Adrenal gland (tissue), 12 donors: ENCODE data around the gene TFB1M. TPM values are rescaled to one million over a fixed set of nuclear protein-coding genes. Genes with fewer than 3 reads are reported as not detected.

Experiments
- DNase-seq, 7 donors: peaks; one replicate each; pipeline ENCODE4 v3.0.0-alpha.2; 2019 to 2020
- H3K27ac ChIP-seq, 5 donors: fragments of 200-600 bp; sonication (generic) in 4 of 5; 1 replicate in 3 of 5; 2 replicates in 2 of 5; pipeline versions ENCODE4 v1.5.1 to v1.8.0; 2016 to 2020; ENCODE audit warnings: mild to moderate bottlenecking in 1 of 5
- H3K27me3 ChIP-seq: fragments of 200-600 bp; 2 replicates; pipeline ENCODE4 v1.8.0; 2021
- H3K36me3 ChIP-seq, 2 donors: fragments of 200-600 bp; replicated peaks in 1 of 2; 1 replicate in 1 of 2; 2 replicates in 1 of 2; pipeline versions ENCODE4 v1.5.1 to v1.8.0; 2018 to 2022
- H3K4me1 ChIP-seq, 2 donors: fragments of 200-600 bp; replicated peaks in 1 of 2; 1 replicate in 1 of 2; 2 replicates in 1 of 2; pipeline versions ENCODE4 v1.5.1 to v1.8.0; 2018 to 2021
- H3K4me3 ChIP-seq, 4 donors: fragments of 200-600 bp; sonication (generic) in 3 of 4; one replicate each; pipeline ENCODE4 v1.5.1; 2016 to 2018
- H3K9me3 ChIP-seq, 3 donors: fragments of 200-600 bp; sonication (generic) in 1 of 3; replicated peaks in 1 of 3; 1 replicate in 2 of 3; 2 replicates in 1 of 3; pipeline versions ENCODE4 v1.5.1 to v1.8.0; 2016 to 2021
- POLR2A ChIP-seq, 2 donors: fragments of 450-650 bp; IDR thresholded peaks; one replicate each; pipeline ENCODE4 v1.6.1; 2017; ENCODE audit warnings: antibody characterized with exemption in 2 of 2, mild to moderate bottlenecking in 2 of 2, moderate library complexity in 1 of 2
- WGBS, 4 donors: extraction: QIAGEN DNeasy Blood & Tissue Kit in 2 of 4; methylation state at CpG; one replicate each; pipeline versions ENCODE4 v1.1.5 to v1.1.7; 2013 to 2017; 5-methylcytosine and 5-hydroxymethylcytosine counted together
- intact Hi-C, 2 donors: fragments of 100-400 bp; cut with DNase I; formaldehyde crosslinking; loops; one replicate each; pipeline versions ENCODE4 v1.14.1 to v1.15.0; 2022 to 2023
- polyA plus RNA-seq, 3 donors: library from polyadenylated mRNA; stranded (reverse); fragments of 200-250 nt in 2 of 3; fragments of 350-450 nt in 1 of 3; fragmentation: Illumina TruSeq in 1 of 3; extraction: RNeasy Lipid Tissue Mini Kit (QIAGEN cat#74804) in 1 of 3; gene quantifications; one replicate each; pipeline ENCODE4 v1.2.3, GENCODE V29; 2013 to 2014
- total RNA-seq, 9 donors: library from RNA; depleted of rRNA in 4 of 9; stranded (reverse); fragments of >200 nt in 4 of 9; fragments of 120-200 nt in 1 of 9; fragmentation: NEBNext Ultra II Directional in 1 of 9; extraction: Animal tissue kit (Norgen Biotek cat#: 25700) in 1 of 9; gene quantifications; one replicate each; pipeline versions ENCODE4 v1.1.0 to v1.2.4, GENCODE V29; 2013 to 2023
- TF ChIP-seq, protein P1 (sequence below), 6 experiments: fragments of 450-650 bp in 4 of 6; fragments of 200-600 bp in 2 of 6; sonication (generic) in 1 of 6; IDR thresholded peaks; 1 replicate in 5 of 6; 2 replicates in 1 of 6; pipeline versions ENCODE4 v1.5.1 to v1.8.0; 2016 to 2021; ENCODE audit warnings: antibody characterized with exemption in 6 of 6, mild to moderate bottlenecking in 2 of 6, moderate library complexity in 1 of 6
- donor health status: healthy with polysubstance abuse.
- donor health status: Bipolar disorder and iron deficiency.
- donor health status: DM: yes; HTN: yes; CAD: no.
- donor health status: DM: no; HTN: no; CAD: no.
- donor health status: DM: no; HTN: no; CAD: no.
- donor health status: DM: yes; HTN: yes; CAD: no.

TFB1M gene
- total and polyA plus RNA-seq, 12 donors: 17.1 to 74.8 (median 49.8) TPM

DNA sequence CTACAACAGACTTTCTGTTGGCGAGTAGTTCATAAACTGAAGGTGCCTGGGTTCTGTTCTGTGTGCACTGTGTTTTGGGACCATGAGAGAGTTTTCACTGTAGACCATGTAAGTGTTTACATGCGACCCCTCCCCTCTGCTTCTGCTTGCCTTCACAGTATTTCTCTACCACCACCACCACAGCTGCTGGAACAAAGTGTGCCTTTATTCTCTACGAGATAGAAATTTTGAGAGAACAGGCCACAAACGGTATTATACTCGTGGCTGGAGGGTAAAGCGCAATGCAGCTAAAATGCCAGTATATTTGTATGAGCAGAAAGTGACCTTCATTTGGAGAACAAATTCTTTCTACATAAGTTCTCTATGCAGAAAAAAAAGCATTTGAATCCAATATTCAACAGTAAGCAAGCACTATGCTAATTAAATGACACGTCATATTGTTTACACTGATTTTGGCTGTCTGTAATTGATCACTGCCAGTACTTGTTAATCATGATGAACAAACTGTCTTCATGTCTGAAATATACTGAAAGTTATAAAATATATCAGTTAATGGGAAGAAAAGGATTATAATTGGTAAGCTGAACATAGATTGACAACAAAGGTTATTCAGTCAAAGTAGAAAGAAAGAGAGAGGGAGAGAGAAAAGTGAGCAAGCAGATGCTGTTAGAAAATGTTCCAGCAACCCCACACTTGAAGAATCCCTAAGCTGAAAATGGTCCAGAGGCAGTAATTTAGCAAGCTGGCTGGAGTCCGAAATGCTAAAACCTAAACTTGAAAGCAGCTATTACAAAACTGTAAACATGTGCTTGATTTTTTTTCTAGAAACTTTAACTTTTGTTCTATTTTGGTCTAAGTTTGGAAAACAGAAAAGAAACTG, 41.7 kb downstream of the TFB1M start:
- Histone ChIP-seq H3K4me1 (peaks cover 11 to 22% of the 10 kb centered on the region in 2 donors), H3K27me3 (no peaks in the 10 kb centered on the region), H3K27ac (peak overlapping the region in 4 of 5 donors; percentile 9 to 69 (median 48)), H3K36me3 (no peaks in the 10 kb centered on the region), H3K9me3 (no peaks in the 10 kb centered on the region), H3K4me3 (no peak overlapping the region)
- 70 to 76% (median 75%) methylated on average over 8 of the region's 8 CpGs for WGBS, 4 donors
- DNase-seq: no peak
- intact Hi-C loops: no loop called here
- TF ChIP-seq POLR2A (IDR thresholded peaks at IDR 0.05): no peak
- TF ChIP-seq, protein P1, sequence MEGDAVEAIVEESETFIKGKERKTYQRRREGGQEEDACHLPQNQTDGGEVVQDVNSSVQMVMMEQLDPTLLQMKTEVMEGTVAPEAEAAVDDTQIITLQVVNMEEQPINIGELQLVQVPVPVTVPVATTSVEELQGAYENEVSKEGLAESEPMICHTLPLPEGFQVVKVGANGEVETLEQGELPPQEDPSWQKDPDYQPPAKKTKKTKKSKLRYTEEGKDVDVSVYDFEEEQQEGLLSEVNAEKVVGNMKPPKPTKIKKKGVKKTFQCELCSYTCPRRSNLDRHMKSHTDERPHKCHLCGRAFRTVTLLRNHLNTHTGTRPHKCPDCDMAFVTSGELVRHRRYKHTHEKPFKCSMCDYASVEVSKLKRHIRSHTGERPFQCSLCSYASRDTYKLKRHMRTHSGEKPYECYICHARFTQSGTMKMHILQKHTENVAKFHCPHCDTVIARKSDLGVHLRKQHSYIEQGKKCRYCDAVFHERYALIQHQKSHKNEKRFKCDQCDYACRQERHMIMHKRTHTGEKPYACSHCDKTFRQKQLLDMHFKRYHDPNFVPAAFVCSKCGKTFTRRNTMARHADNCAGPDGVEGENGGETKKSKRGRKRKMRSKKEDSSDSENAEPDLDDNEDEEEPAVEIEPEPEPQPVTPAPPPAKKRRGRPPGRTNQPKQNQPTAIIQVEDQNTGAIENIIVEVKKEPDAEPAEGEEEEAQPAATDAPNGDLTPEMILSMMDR (IDR thresholded peaks at IDR 0.05): no peak

DNA sequence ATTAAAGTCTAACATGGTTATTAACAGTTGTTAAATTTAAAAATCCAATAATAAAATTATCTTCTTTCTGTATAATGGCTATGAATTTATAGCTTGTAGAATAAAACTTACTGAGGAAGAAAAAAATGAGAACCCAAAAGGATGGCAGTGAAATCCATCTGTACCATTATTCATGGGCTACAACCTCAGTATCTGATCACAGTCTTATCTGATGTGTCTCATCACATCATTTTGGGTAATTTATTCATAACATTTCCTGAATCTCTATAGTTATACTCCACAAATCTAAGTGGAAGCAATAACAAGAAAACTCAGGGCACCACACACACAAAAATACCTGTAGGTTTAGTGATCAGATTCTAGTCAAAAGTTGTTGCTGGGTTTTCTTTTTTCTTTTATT, 43.1 kb downstream of the TFB1M start:
- intact Hi-C loops: no loop called here
- H3K27ac ChIP-seq: no peak overlapping the region
- no peak for DNase-seq

DNA sequence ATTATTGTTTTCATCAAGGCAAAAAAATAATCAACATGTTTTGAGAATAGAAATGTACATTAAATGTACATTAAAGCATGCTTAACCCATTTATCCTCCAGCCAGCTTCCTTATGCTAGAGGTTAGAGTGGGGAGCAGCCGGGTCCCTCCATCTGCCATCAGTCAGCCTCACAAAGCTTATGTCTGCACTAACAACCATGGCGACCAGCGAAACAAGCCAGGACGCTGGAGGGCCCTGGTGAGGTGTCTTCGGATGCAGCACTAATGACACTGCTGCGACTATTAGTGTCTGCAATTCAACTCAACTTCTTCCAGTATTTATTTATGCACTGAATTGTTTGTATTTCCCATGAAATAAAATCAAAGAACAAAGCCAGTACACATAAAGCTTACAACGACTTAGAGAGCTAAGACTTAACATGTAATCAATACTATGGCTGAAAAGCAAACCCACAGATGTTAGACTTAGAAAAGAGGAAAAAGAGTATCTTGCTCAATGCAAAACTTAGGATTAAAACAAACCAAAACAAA, 43.7 kb downstream of the TFB1M start:
- H3K27ac ChIP-seq: no peak overlapping the region
- H3K4me3 ChIP-seq: no peak overlapping the region
- no peak for DNase-seq
- no peaks in the 10 kb centered on the region for H3K27me3 ChIP-seq
- H3K9me3 ChIP-seq: no peaks in the 10 kb centered on the region
- intact Hi-C loops: no loop called here
- 91 to 99% (median 93%) methylated on average over 7 of the region's 7 CpGs for WGBS, 4 donors
- no peaks in the 10 kb centered on the region for H3K36me3 ChIP-seq
- TF ChIP-seq, protein P1 (IDR thresholded peaks at IDR 0.05): no peak
- TF ChIP-seq POLR2A (IDR thresholded peaks at IDR 0.05): no peak
- peaks cover 11 to 22% of the 10 kb centered on the region in 2 donors for H3K4me1 ChIP-seq

More for the DNA sequence above, 43.1 kb downstream of the TFB1M start:
- Histone ChIP-seq H3K27me3 (no peaks in the 10 kb centered on the region), H3K9me3 (no peaks in the 10 kb centered on the region), H3K36me3 (no peaks in the 10 kb centered on the region), H3K4me3 (no peak overlapping the region), H3K4me1 (peaks cover 11 to 22% of the 10 kb centered on the region in 2 donors)
- no peak for TF ChIP-seq POLR2A (IDR thresholded peaks at IDR 0.05)
- TF ChIP-seq, protein P1 (IDR thresholded peaks at IDR 0.05): no peak

DNA sequence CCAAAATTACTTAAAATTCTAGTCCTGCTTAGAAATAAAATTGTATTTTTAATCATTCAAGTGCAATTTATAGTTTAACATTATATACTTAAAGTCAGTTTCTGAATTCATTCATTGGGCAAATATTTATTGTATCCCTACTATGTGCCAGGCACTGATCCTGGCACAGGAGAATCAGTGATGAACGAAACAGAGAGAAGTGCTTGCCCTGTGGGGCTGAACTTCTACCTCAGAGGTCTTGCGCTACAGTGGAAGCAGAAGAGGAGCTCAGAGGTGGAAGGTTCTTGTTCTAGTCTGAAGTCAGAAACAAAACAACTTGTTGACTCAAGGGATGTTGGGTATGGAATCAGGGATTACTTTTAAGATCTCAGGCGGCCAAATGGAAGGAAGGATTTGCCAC, 44.5 kb downstream of the TFB1M start:
- DNase-seq: no peak
- TF ChIP-seq, protein P1 (IDR thresholded peaks at IDR 0.05): no peak
- no peak for TF ChIP-seq POLR2A (IDR thresholded peaks at IDR 0.05)
- 66 to 93% (median 85%) methylated on average over 3 of the region's 3 CpGs for WGBS, 4 donors
- no peaks in the 10 kb centered on the region for H3K27me3 ChIP-seq
- H3K4me3 ChIP-seq: no peak overlapping the region
- peak overlapping the region in 1 of 5 donors; percentile 1 for H3K27ac ChIP-seq
- intact Hi-C loops: no loop called here
- no peaks in the 10 kb centered on the region for H3K36me3 ChIP-seq
- H3K4me1 ChIP-seq: peaks cover 11 to 22% of the 10 kb centered on the region in 2 donors
- no peaks in the 10 kb centered on the region for H3K9me3 ChIP-seq
